Activated CD4-positive, CD25-positive, alpha-beta regulatory T cell (primary cell): ENCODE measurements around the gene POTEG.
"Not testable (repeated sequence)": the region's sequence is repeated elsewhere in the genome, so short reads cannot be mapped to it uniquely, and the experiment has no call there.

Experiments
- DNase-seq, 4 experiments: peaks; one replicate each; lab custom pipeline; 2025; lab: John Stamatoyannopoulos, UW

The POTEG gene

GRCh38 chr14:19434241-19434640, at the start of gene POTEG:
TSS of gene POTEG (minus strand) at chr14:19434341. CDS start at chr14:19434289, 52 bp downstream.
- DNase-seq: not testable (repeated sequence)

DNA sequence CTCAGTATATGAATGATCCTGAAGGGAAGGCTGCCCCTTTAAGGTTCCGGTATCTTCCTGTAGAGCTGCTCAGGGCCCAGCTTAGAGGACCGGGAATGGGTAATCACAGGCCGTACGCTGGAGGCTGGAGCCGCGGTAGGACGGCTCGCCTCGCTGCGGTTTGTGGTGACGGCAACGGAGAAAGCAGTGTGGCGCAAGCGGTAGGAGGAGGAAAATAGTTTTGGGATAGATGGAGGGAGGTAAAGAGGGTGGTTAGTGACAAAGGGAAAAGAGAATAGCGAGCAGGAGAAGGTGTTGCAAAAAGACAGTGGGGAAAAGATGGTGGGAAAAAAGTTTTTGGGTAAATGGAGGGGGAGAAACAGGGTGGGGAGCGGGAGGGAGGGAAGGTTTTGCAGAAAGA, 48.0 kb upstream of the POTEG start:
- DNase-seq: not testable (repeated sequence)

DNA sequence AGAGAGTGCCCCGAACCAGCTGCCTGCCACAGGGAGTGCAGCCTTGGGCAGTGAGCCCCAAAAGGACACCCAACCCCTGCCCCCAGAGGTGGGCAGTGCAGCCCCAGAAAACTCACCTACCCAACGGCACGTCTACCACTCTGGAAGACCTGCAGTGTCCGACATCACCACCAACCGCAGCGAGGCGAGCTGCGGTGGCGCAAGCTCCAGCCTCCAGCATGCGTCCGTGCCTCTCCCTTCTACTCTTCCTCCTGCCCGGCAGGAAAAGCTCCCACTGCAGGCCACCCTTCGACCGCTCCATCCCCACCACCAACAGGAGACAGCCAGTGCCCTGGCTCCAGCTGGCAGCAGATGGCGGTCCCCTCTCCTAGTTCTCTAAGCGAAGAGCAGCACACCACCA, 47.3 kb upstream of the POTEG start:
- not testable (repeated sequence) for DNase-seq

- DNase-seq: not testable (repeated sequence)
Measured at GRCh38 chr14:19480491-19480890, 46.4 kb upstream of the POTEG start.

- not testable (repeated sequence) for DNase-seq
Measured at GRCh38 chr14:19445761-19446160, 11.6 kb upstream of the POTEG start.

DNA sequence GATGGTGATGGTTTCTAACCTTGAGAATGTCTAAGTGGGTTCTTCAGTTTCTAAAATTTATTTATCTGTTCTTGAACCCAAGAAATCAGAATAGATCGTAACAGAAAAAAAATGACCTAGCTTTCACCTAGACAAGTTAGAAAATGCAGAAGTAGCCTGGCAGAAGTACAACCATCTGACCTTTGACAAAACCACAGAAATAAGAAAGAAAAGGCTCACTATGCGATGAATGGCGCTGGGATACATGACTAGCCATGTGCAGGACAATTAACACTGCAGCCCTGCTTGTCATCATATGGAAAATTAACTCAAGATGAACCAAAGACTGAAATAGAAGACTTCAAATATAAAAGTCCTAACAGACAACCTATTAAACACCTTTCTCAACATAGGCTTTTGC, 5.7 kb upstream of the POTEG start:
- not testable (repeated sequence) for DNase-seq

DNA sequence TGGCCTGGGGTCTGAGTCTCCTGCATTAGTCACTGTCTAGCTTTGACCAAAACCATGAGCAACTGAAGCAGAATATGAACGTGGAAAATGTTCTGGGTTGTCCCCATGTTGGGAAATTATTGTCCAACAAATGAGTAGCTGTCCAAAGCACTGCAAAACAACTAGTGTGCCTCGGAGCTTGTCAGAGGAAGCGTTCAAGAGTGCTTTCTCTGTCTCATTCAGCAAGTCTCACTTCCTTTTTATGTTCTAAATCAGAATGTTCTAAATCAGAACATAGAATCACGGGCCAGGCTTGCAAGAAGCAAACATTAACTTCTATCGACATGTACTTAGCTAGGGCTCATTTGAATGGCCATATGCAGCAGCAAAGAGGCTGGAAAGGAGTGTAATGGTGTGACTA, 5.1 kb upstream of the POTEG start:
- DNase-seq: not testable (repeated sequence)

DNA sequence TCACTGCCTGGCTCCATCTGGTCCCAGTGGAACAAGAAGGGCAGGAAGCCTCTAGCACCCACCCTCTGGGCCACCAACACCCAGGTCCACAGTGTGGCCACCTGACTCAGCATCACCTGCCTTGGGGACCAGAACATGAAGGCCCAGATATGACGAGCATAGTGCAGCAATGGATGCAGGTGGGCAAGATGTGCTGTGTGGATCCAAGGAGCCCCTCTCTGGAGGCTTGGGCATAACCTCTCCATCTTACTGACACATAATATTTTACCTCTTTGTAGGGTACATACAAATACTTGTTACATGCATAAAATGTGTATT, 2.9 kb upstream of the POTEG start:
- DNase-seq: not testable (repeated sequence)

- not testable (repeated sequence) for DNase-seq
Measured at GRCh38 chr14:19436311-19437125, 2.4 kb upstream of the POTEG start.

DNA sequence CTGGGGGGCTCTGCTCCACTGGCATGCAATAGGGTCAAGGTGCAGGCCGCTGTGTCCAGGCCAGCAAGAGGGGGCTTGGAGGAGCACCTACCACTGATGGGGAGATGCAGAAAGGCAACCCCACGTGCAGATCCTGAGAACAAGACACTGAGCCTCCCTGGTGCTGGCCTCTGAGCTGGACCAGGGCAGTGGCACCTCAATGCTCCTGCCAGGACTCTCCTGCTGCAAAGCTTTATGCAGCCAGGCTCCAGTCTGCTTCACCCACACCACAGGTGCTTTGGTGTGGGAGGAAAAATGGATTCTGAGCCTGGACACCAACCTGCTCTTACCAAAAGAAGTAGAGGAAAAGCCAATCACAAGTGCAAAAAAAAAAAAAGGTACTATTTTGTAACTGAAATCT, 1.7 kb upstream of the POTEG start:
- DNase-seq: not testable (repeated sequence)

- not testable (repeated sequence) for DNase-seq
Measured at GRCh38 chr14:19434891-19435290, 750 bp upstream of the POTEG start.

- not testable (repeated sequence) for DNase-seq
Measured at GRCh38 chr14:19433765-19434164, 376 bp downstream of the POTEG start.

- not testable (repeated sequence) for DNase-seq
Measured at GRCh38 chr14:19408519-19408918, 25.6 kb downstream of the POTEG start.

DNA sequence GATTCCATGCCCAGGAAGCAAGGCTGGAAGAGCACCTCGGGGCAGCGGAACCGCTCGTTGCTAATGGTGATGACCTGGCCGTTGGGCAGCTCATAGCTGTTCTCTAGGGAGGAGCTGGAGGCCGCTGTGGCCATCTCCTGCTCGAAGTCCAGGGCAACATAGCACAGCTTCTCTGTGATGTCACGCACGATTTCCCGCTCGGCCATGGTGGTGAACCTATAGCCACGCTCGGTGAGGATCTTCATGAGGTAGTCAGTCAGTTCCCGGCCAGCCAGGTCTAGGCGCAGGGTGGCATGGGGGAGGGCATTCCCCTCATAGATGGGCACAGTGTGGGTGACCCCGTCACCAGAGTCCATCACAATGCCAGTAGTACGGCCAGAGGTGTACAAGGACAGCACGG, 32.0 kb downstream of the POTEG start:
- not testable (repeated sequence) for DNase-seq

DNA sequence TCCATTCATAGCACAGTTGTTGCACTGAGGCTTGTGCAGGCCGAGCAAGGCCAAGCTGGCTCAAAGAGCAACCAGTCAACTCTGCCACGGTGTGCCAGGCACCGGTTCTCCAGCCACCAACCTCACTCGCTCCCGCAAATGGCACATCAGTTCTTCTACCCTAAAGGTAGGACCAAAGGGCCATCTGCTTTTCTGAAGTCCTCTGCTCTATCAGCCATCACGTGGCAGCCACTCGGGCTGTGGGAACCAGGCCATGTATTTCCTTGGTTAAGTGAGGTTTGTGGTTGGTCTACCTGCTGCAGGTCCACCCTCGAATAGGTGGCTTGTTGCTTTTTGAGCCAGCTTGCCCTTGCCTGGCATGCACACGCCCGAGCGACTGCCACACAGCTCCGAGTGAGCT, 39.4 kb downstream of the POTEG start:
- DNase-seq: not testable (repeated sequence)

- DNase-seq: not testable (repeated sequence)
Measured at GRCh38 chr14:19390230-19390629, 43.9 kb downstream of the POTEG start.

DNA sequence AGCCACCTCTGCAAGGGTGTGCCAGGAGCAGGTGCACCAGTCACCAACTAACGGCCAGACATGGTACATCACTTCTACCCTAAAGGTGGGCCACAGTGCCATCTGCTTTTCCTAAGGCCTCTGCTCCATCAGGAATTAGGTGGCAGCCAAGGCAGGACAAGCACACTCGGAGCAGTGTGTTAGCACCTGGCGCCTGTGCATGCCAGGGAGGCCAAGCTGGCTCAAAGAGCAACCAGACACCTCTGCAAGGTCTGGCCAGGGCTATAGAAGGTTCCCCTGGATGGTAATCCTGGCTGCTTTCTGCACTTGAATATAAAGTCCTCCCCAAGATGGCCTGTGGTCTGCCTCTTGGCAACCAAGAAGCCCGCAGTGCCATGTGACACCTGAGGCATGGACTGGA, 45.4 kb downstream of the POTEG start:
- DNase-seq: not testable (repeated sequence)

DNA sequence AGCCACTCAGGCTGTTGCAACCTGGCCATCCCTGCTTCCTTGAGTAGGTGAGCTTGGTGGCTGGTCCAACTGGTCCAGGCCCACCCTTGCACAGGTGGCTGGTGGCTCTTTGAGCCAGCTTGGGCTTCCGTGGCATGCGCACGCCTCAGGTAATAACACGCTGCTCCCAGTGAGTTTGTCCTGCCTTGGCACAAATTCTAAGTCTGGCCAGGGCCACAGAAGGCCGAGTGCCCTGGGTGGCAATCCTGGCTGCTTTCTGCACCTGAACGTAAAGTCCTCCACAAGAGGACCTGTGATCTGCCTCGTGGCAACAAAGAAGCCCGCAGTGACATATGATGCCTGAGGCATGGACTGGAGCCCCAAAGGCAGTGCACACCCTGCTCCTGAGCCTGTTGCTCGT, 47.1 kb downstream of the POTEG start:
- not testable (repeated sequence) for DNase-seq

- not testable (repeated sequence) for DNase-seq
Measured at GRCh38 chr14:19386309-19386708, 47.8 kb downstream of the POTEG start.

- DNase-seq: not testable (repeated sequence)
Measured at GRCh38 chr14:19384088-19384781, 49.9 kb downstream of the POTEG start.

DNA sequence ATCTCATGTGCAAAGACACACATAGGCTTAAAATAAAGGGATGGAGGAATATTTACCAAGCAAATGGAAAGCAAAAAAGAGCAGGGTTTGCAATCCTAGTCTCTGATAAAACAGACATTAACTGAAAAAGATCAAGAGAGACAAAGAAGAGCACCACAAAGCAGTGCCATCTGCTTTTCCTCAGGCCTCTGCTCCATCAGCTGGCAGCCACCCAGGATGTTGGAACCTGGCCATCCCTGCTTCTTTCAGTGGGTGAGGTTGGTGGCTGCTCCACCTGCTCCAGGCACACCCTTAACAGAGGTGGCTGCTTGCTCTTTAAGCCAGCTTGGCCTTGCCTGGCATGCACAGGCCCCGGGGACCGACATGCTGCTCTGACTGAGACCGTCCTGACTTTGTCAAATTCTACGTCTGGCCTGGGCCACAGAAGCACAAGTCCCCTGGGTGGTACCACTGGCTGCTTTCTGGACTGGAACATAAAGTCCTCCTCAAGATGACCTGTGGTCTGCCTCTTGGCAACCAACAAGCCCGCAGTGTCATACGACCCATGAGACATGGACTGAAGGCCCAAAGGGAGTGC, 51.0 kb downstream of the POTEG start:
- DNase-seq: not testable (repeated sequence)

- not testable (repeated sequence) for DNase-seq
Measured at GRCh38 chr14:19380137-19380536, 54.0 kb downstream of the POTEG start.

- not testable (repeated sequence) for DNase-seq
Measured at GRCh38 chr14:19374451-19374903, 59.7 kb downstream of the POTEG start.
